PC-3 (cell line): Measurements from ENCODE around the gene DENND2C. TPM values are rescaled to one million over a fixed set of nuclear protein-coding genes. Genes with fewer than 3 reads are reported as not detected.

Experiments
- ATAC-seq: fragments of 200-7000 bp; cut with Tn5 transposase; 2 replicates; pipeline ENCODE4 v1.9.1; 2020; ENCODE audit warnings: mild to moderate bottlenecking, moderate library complexity
- BruUV-seq: library from RNA; stranded (reverse); fragments of 400-500 nt; replicated peaks from 2 replicates; lab custom pipeline; 2021; lab: Mats Ljungman, UMichigan
- CTCF ChIA-PET: fragments of 300-600 bp; sonication (Branson Sonifier 250); formaldehyde crosslinking; loops from one replicate; lab custom pipeline; 2022; ENCODE audit warnings: antibody characterized with exemption; lab: Charles Lee
- POLR2A ChIA-PET: fragments of 300-600 bp; sonication (Branson Sonifier 250); formaldehyde crosslinking; loops from one replicate; lab custom pipeline; 2022; ENCODE audit warnings: antibody characterized with exemption; ENCODE audit not compliant: unreplicated experiment; lab: Charles Lee
- DNase-seq: peaks from one replicate; pipeline ENCODE4 v3.0.0-alpha.2; 2015
- H2AFZ ChIP-seq: fragments of 300-600 bp; sonication (generic); 2 replicates; pipeline ENCODE4 v1.6.0; 2016; ENCODE audit warnings: antibody characterized with exemption, low read length
- H3F3A ChIP-seq: fragments of 300-600 bp; sonication (generic); one replicate; pipeline ENCODE4 v1.6.0; 2017; ENCODE audit warnings: antibody characterized with exemption, low read length, control low read depth, mild to moderate bottlenecking; ENCODE audit not compliant: unreplicated experiment
- H3K27ac ChIP-seq: fragments of 300-600 bp; sonication (generic); 2 replicates; pipeline ENCODE4 v1.5.1; 2016; ENCODE audit warnings: mild to moderate bottlenecking, low read length
- H3K27me3 ChIP-seq: fragments of 300-600 bp; sonication (generic); 2 replicates; pipeline ENCODE4 v1.6.1; 2016; ENCODE audit warnings: low read length, mixed read lengths
- H3K36me3 ChIP-seq: fragments of 300-600 bp; sonication (generic); 2 replicates; pipeline ENCODE4 v1.6.1; 2016; ENCODE audit warnings: low read depth, mixed run types, low read length, mixed read lengths
- H3K4me1 ChIP-seq: fragments of 300-600 bp; sonication (generic); 2 replicates; pipeline ENCODE4 v1.5.1; 2016; ENCODE audit warnings: low read length; ENCODE audit not compliant: insufficient read depth
- H3K4me2 ChIP-seq: fragments of 300-600 bp; sonication (generic); 2 replicates; pipeline ENCODE4 v1.6.0; 2016; ENCODE audit warnings: low read length
- H3K4me3 ChIP-seq: fragments of 300-600 bp; sonication (generic); 2 replicates; pipeline ENCODE4 v1.5.1; 2016; ENCODE audit warnings: mild to moderate bottlenecking, low read length, mixed read lengths
- H3K79me2 ChIP-seq: fragments of 300-600 bp; sonication (generic); 2 replicates; pipeline ENCODE4 v1.6.1; 2017; ENCODE audit warnings: low read length, mixed read lengths
- H3K9ac ChIP-seq: fragments of 300-600 bp; sonication (generic); 2 replicates; pipeline ENCODE4 v1.6.0; 2016; ENCODE audit warnings: mild to moderate bottlenecking, low read length
- H3K9me2 ChIP-seq: fragments of 300-600 bp; sonication (generic); replicated peaks from 2 replicates; pipeline ENCODE4 v1.6.1; 2016; ENCODE audit warnings: mixed run types, low read length, mixed read lengths
- H3K9me3 ChIP-seq: fragments of 300-600 bp; sonication (generic); 2 replicates; pipeline ENCODE4 v1.6.1; 2016; ENCODE audit warnings: low read length, mixed read lengths
- H4K20me1 ChIP-seq: fragments of 300-600 bp; sonication (generic); 2 replicates; pipeline ENCODE4 v1.6.1; 2016; ENCODE audit warnings: low read length, mixed read lengths
- EZH2 ChIP-seq: fragments of 300-600 bp; sonication (generic); IDR thresholded peaks from one replicate; pipeline ENCODE4 v1.6.1; 2017; ENCODE audit warnings: antibody characterized with exemption, mild to moderate bottlenecking, low read length; ENCODE audit not compliant: unreplicated experiment
- EZH2phosphoT487 ChIP-seq: fragments of 300-600 bp; sonication (generic); IDR thresholded peaks from 2 replicates; pipeline ENCODE4 v1.6.1; 2018; ENCODE audit warnings: mild to moderate bottlenecking, antibody characterized with exemption, low read length, borderline replicate concordance
- intact Hi-C: fragments of 100-400 bp; cut with micrococcal nuclease; formaldehyde crosslinking; loops from 2 replicates; pipeline ENCODE4 v1.9.0; 2023
- total RNA-seq: library from RNA; depleted of rRNA; stranded (reverse); fragments of >200 nt; gene quantifications from 2 replicates; pipeline ENCODE4 v1.2.3, GENCODE V29; 2014
- TF ChIP-seq, protein P1 (sequence below): fragments of 300-600 bp; sonication (generic); conservative IDR thresholded peaks from 2 replicates; pipeline ENCODE4 v1.5.1; 2017; ENCODE audit warnings: antibody characterized with exemption, low read depth, mild to moderate bottlenecking, low read length

Gene DENND2C
- total RNA-seq, 1 experiment from 2014 or later: 0.95 TPM

DNA sequence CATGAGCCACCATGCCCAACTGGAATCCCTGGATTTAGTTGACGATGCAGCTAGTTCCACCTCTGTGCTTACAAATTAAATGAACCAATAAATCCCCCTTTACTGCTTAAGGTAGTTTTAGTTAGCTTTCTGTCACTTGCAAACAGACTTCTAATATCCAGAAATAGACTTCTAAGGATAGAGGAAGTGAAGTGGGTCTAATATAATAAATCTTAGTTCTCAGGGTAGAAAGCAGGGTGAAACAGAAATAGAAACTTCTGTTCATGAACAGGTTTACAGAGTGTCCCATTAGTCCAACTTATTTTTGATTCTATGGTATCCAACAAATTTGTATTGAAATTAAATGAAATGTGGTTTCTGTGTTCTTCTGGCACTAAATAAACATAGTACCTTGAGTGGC lies 108.5 kb downstream of the DENND2C start:
- ChIA-PET POLR2A (no interaction called here), CTCF (no interaction called here)
- Histone ChIP-seq H3K4me2 (no peak overlapping the region), H4K20me1 (no peaks in the 10 kb centered on the region), H3K79me2 (no peaks in the 10 kb centered on the region), H3K4me3 (no peak overlapping the region), H3K9ac (no peak overlapping the region), H3F3A (no peaks in the 10 kb centered on the region), H3K9me2 (no peaks in the 10 kb centered on the region), H3K4me1 (no peaks in the 10 kb centered on the region), H3K27me3 (no peaks in the 10 kb centered on the region), H2AFZ (no peak overlapping the region), H3K27ac (no peak overlapping the region), H3K9me3 (no peaks in the 10 kb centered on the region), H3K36me3 (peaks cover 17% of the 10 kb centered on the region)
- ATAC-seq (no peak), DNase-seq (no peak)
- no TSS peak for BruUV-seq
- intact Hi-C loops: no loop called here
- TF ChIP-seq EZH2phosphoT487 (no peak), EZH2 (no peak)
- TF ChIP-seq, protein P1, sequence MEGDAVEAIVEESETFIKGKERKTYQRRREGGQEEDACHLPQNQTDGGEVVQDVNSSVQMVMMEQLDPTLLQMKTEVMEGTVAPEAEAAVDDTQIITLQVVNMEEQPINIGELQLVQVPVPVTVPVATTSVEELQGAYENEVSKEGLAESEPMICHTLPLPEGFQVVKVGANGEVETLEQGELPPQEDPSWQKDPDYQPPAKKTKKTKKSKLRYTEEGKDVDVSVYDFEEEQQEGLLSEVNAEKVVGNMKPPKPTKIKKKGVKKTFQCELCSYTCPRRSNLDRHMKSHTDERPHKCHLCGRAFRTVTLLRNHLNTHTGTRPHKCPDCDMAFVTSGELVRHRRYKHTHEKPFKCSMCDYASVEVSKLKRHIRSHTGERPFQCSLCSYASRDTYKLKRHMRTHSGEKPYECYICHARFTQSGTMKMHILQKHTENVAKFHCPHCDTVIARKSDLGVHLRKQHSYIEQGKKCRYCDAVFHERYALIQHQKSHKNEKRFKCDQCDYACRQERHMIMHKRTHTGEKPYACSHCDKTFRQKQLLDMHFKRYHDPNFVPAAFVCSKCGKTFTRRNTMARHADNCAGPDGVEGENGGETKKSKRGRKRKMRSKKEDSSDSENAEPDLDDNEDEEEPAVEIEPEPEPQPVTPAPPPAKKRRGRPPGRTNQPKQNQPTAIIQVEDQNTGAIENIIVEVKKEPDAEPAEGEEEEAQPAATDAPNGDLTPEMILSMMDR: no peak

DNA sequence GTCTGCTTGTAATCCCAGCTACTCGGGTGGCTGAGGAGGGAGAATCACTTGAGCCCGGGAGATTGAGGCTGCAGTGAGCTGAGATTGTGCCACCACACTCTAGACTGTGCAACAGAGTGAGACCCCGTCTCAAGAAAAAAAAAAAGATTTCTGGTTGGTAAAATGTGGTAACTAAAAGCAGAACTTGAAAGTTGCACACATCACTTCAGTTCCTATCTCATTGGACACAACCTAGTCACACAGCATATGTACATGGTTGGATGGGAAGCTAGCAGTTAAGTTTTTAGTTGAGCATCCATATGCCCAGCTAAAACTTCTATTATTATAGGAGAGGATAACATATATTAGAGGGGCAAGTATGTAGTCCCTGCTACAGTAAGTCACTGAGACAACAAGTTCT lies 110.5 kb downstream of the DENND2C start:
- no peak overlapping the region for H3K4me3 ChIP-seq
- no peaks in the 10 kb centered on the region for H3K4me1 ChIP-seq
- intact Hi-C loops: loop anchor here (5.0 to 10.0 kb wide), 2 partner anchors 95 to 132 kb away; no protein-coding TSS in a partner anchor
- no peaks in the 10 kb centered on the region for H4K20me1 ChIP-seq
- H3K9me3 ChIP-seq: no peaks in the 10 kb centered on the region
- H3F3A ChIP-seq: no peaks in the 10 kb centered on the region
- no peaks in the 10 kb centered on the region for H3K27me3 ChIP-seq
- H3K36me3 ChIP-seq: 0 out of 2 replicates have a peak, but pooled peaks cover under 1% of the 10 kb centered on the region
- H3K27ac ChIP-seq: no peak overlapping the region
- ChIA-PET POLR2A (no interaction called here), CTCF (no interaction called here)
- no peak overlapping the region for H3K9ac ChIP-seq
- ATAC-seq (no peak), DNase-seq (no peak)
- H3K9me2 ChIP-seq: no peaks in the 10 kb centered on the region
- no peak overlapping the region for H3K4me2 ChIP-seq
- H2AFZ ChIP-seq: no peak overlapping the region
- no TSS peak for BruUV-seq
- TF ChIP-seq, protein P1: no peak
- TF ChIP-seq EZH2: no peak
- TF ChIP-seq EZH2phosphoT487: no peak
- no peaks in the 10 kb centered on the region for H3K79me2 ChIP-seq

DNA sequence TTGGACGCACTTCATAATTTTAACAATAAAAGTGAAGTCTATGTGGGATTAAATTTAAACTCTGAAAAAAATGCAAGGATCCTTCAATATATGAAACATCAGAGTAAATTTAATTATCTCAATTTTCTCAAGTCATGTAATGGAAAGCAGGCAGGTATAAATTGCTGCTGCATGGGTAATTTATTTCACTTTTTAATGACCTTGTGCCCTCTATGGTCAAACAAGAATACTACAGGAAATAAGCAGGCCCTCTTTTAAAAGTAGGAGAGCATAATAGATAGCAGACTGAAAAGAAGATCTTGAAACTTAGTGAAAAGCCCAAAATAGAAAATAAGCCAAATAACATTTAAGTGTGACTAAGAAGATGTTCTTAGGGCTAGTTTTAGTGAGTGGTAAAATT lies 111.3 kb downstream of the DENND2C start:
- TF ChIP-seq, protein P1: peak; percentile 63
- TF ChIP-seq EZH2: no peak
- Histone ChIP-seq H3K9ac (no peak overlapping the region), H3K27me3 (no peaks in the 10 kb centered on the region), H3K79me2 (no peaks in the 10 kb centered on the region), H3K4me2 (no peak overlapping the region), H2AFZ (no peak overlapping the region), H3K9me3 (no peaks in the 10 kb centered on the region), H3K36me3 (no peaks in the 10 kb centered on the region), H3K4me3 (no peak overlapping the region), H3K27ac (no peak overlapping the region), H4K20me1 (no peaks in the 10 kb centered on the region), H3F3A (no peaks in the 10 kb centered on the region), H3K4me1 (no peaks in the 10 kb centered on the region), H3K9me2 (no peaks in the 10 kb centered on the region)
- POLR2A ChIA-PET: no interaction called here
- intact Hi-C loops: loop anchor here (1.0 to 10.0 kb wide), 3 partner anchors 94 to 212 kb away; no protein-coding TSS in a partner anchor
- no TSS peak for BruUV-seq
- peak; percentile 38; the same call in 1 of the 2 replicates for ATAC-seq
- CTCF ChIA-PET: no interaction called here
- peak; percentile 29 for DNase-seq
